Measurements from ENCODE around the gene MT2A.
A peak's percentile ranks its signal among the peaks of the same experiment; 100 is the strongest.
"Not testable (repeated sequence)": the region's sequence is repeated elsewhere in the genome, so short reads cannot be mapped to it uniquely, and the experiment has no call there.

The MT2A gene

DNA sequence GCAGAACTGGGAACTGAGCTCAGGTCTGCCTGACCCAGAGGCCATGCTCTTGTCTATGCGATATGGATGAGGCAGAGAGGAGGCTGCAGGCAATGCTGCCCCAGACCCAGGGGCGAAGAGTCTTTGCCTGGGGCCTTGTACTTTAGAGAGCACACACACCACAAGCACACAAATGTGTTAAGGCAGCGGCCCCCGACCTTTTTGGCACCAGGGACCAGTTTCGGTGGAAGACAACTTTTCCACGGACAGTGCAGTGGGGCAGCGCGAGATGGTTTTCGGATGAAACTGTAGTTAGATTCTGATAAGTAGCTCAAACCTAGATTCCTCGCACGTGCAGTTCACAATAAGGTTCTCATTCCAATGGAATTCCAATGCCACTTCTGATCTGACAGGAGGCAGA lies 36.9 kb upstream of the MT2A start:
- no peak overlapping the region for H3K4me3 ChIP-seq (ENCODE audit: low read length)
- no peak for DNase-seq (ENCODE audit: low read depth)
- TF ChIP-seq, protein P1, sequence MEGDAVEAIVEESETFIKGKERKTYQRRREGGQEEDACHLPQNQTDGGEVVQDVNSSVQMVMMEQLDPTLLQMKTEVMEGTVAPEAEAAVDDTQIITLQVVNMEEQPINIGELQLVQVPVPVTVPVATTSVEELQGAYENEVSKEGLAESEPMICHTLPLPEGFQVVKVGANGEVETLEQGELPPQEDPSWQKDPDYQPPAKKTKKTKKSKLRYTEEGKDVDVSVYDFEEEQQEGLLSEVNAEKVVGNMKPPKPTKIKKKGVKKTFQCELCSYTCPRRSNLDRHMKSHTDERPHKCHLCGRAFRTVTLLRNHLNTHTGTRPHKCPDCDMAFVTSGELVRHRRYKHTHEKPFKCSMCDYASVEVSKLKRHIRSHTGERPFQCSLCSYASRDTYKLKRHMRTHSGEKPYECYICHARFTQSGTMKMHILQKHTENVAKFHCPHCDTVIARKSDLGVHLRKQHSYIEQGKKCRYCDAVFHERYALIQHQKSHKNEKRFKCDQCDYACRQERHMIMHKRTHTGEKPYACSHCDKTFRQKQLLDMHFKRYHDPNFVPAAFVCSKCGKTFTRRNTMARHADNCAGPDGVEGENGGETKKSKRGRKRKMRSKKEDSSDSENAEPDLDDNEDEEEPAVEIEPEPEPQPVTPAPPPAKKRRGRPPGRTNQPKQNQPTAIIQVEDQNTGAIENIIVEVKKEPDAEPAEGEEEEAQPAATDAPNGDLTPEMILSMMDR (conservative IDR thresholded peaks at IDR 0.05; ENCODE audit: low read depth, low read length): no peak

DNA sequence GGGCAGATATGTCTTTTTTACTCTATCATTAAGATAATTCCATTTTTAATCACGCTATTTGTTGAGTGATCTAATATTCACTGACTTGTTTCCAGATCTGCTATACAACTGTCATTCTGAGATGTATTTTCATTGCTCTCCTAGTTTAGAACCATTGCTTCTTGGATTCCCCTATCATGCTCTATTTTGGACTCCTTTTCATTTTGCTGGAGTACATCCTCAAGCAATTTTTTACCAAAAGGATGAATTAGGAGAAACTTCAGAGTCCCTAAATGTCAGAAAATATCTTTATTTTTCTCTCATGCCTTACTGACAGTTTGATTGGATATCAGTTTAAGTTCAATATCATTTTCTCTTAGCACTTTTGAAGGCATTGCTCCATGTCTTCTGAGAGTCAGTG lies 33.8 kb upstream of the MT2A start:
- no peak overlapping the region for H3K4me3 ChIP-seq (ENCODE audit: low read length)
- TF ChIP-seq, protein P1 (conservative IDR thresholded peaks at IDR 0.05; ENCODE audit: low read depth, low read length): no peak
- no peak for DNase-seq (ENCODE audit: low read depth)

DNA sequence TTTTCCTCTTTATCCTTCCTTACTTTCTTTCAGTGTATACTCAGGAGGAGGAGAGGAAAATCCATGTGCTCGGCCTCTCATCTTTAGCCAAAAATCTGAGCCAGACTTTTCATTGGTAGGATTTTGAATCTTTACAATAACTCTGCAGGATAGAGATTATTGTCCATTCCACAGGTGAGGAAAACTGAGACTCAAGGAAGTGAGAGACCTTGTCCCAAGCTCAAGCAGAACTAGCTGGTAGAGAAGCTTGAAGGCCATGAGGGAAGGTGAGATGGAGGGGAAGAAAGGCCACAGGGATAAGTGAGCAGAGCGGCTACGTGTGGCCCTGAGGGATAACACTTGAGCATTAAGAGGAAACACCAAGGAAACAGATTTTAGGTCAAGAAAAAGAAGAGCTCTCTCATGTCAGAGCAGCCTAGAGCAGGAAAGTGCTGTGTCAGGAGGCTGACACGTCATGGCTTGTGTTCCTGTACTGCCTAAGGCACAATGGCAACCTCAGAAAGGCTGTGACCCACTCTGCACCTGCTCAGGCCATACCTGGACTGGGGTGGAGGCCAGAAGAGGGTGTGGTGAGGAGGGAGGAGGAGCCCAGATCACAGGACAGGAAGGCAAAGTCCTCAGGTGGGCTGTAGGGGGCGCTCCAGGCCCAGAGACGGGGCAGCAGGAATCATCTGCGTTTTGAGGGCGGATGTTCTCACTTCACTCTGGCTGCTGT lies 31.6 kb upstream of the MT2A start:
- TF ChIP-seq, protein P1 (conservative IDR thresholded peaks at IDR 0.05; ENCODE audit: low read depth, low read length): peak; percentile 81
- peak; percentile 5 for DNase-seq (ENCODE audit: low read depth)
- H3K4me3 ChIP-seq (ENCODE audit: low read length): no peak overlapping the region

DNA sequence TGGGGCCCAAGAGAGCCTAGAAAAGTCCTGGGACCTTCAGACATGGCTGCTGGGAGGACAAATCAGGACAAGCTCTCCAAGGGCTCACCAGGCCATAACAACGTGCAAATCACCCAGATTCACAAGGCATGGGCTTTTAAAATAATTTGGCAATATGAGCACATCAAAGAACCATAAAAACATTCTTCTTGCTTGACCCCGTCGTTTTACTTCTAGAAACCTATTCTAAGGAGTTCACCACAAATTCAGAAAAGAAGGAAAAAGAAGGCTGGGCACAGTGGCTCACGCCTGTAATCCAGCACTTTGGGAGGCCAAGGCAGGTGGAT lies 31.1 kb upstream of the MT2A start:
- DNase-seq (ENCODE audit: low read depth): no peak
- no peak overlapping the region for H3K4me3 ChIP-seq (ENCODE audit: low read length)
- TF ChIP-seq, protein P1 (conservative IDR thresholded peaks at IDR 0.05; ENCODE audit: low read depth, low read length): no peak

DNA sequence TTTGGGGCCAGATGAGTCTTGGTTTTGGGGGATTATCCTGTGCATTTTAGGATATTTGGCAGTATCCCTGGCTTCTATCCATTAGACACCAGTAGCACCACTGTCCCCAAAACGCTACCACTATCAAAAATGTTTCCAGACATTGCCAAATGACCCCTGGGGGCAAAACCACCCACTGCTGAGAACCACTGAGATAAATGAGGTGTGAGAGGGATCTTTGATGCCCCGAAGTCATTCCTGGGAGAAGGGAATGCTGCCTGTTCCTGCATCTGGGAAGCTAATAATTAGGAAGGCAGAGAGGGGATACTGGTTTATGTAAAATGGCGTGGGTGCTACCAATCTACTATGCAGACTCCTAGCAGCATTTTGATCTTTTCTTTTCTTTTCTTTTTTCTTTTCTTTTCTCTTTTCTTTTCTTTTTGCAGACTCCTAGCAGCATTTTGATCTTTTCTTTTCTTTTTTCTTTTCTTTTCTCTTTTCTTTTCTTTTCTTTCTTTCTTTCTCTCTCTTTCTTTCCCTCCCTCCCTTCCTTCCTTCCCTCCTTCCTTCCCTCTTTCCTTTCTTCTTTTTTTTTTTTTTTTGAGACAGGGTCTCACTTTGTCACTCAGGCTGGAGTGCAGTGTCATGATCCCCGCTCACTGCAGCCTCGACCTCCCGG lies 27.9 kb upstream of the MT2A start:
- TF ChIP-seq, protein P1 (conservative IDR thresholded peaks at IDR 0.05; ENCODE audit: low read depth, low read length): no peak
- no peak for DNase-seq (ENCODE audit: low read depth)
- no peak overlapping the region for H3K4me3 ChIP-seq (ENCODE audit: low read length)

DNA sequence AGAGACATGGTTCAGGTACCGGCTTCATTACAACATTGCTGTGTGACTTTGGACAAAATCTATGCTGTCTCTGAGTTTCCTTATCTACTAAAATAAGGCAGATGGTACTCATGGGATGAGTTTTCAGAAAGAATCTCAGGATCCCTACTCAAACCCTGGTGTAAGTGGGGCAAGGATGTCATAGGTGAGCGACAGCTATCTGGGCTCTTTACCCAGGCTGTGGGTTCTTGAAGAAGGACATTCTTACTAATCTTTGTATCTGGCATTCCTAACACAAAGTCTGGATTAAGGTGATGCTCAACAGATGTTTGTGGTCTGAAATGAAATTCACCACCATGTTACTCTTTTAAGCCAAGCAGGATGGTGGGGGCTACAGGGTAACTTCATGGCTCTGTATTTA lies 25.5 kb upstream of the MT2A start:
- H3K4me3 ChIP-seq (ENCODE audit: low read length); DNase-seq (ENCODE audit: low read depth): not testable (repeated sequence)

DNA sequence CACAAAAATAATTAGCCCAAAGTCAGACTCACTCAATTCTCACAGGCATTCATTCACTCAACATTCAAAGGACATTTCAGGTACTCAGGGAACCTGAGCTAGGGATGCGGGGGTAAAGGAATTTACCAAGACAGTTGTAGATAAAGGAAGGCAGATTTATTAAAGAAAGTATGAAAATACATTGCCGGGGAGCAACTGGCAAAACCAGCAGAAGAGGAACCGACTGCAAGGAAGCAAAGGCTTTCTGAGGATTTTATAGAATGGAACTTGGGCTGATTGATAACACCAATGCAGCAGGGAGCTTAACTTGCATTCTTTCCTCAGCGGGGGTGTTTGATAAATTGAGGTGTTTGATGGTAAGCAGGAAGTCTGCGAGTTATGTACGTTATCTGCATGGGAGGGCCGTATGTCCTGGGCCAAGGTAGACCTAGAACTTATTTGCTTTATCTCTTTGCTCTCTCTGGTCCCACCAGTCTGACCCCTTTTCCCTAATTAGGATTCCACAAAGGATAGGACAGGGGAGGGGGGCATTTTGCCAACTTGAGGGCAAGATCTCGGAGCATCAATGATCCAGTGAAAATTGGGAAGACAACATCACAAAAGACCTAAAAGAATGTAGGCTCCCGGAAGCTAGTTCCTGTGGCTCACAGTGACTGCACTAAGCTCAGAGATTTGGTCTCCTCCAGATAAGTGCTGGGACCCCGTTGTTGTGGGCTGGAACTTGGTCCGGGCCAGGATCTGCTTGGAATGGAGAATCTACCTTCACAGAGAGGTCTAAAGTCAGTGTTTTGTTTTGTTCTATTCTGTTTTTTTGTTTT lies 24.8 kb upstream of the MT2A start:
- DNase-seq (ENCODE audit: low read depth): no peak
- TF ChIP-seq, protein P1 (conservative IDR thresholded peaks at IDR 0.05; ENCODE audit: low read depth, low read length): no peak
- no peak overlapping the region for H3K4me3 ChIP-seq (ENCODE audit: low read length)
